Kasumi-1 (cell line): ENCODE measurements around the gene GALNT9.
A peak's percentile ranks its signal among the peaks of the same experiment; 100 is the strongest.
"Not testable (repeated sequence)": the region's sequence is repeated elsewhere in the genome, so short reads cannot be mapped to it uniquely, and the experiment has no call there.

ENCODE experiments used
- DNase-seq, 2 experiments: peaks; one replicate each; lab custom pipeline; 2025; lab: John Stamatoyannopoulos, UW

GALNT9 gene

DNA sequence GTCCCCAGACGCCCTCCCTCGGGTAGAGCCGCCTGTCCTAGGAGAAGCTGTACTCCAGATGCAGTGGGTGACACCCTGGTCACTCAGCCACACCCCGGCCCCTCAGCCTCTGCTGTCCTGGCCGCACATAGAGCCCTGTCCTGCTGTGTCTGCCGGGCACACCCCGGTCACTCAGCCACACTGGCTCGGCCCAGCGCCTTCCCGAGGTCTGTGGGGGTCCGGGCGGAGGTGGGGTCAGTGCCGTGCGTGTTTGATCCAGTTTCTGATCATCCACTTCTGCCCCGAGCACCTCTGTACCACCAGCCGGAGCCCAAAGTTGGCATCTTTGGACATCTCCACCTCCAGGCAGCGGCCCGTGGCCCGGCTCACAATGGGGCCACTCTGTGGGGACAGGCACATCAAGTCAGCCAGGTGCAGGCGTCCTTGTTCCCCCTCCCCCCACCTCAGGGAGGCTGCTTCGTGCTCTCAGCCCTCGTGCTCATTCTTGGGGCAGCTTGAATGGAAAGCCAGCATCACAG is 132.5 kb downstream of the GALNT9 start:
- no peak for DNase-seq

DNA sequence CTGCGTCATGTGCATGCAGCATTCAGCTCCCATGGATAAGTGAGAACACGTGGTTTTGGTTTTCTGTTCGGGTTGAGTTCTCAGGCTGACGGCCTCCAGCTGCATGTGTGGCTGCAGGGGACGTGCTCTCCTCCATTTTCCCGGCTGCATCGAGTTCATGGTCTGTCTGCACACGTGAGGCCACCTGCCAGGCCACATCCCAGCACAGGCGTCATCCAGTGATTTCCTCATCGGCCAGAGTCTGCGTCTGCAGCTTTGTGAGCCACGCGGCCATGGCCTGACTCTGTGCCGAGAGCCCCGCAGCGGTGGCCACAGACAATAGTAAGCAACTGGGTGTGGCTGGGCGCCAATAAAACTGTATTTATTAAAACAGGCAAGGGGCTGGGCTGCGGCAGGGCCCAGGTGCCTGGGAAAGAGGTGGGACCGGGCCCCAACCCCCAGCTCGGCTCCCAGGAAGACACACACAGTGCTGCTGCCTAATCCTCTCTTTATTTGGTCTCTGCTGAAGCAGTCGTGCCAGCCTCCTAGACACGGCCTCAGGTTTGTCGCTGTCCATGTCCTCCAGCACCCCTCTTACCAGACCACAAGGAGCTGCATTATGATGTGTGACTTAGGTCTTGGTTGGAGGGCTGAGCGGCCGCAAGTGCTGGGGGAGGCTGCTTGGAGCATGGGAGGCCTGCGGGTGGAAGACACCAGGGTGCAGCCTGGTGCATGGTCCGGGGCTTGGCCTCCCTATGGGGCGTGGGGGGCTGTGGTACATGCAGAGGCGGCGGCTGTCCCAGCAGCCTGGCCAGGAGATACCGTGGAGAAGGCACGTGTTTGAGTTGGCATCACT is 133.1 kb downstream of the GALNT9 start:
- no peak for DNase-seq

DNA sequence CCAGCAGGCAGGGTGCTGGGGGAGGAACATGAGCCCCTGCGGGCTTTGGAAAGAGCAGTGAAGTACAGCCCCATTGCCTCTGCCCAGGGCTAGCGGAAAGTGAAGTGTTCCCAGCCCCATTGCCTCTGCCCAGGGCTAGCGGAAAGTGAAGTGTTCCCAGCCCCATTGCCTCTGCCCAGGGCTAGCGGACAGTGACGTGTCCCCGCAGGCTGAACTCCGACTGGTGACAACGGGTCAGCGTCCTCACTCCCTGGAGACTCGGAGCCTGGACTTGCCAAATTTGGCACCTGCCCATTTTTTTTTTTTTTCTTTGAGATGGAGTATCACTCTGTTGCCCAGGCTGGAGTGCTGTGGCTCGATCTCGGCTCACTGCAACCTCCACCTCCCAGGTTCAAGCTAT is 134.1 kb downstream of the GALNT9 start:
- not testable (repeated sequence) for DNase-seq

DNA sequence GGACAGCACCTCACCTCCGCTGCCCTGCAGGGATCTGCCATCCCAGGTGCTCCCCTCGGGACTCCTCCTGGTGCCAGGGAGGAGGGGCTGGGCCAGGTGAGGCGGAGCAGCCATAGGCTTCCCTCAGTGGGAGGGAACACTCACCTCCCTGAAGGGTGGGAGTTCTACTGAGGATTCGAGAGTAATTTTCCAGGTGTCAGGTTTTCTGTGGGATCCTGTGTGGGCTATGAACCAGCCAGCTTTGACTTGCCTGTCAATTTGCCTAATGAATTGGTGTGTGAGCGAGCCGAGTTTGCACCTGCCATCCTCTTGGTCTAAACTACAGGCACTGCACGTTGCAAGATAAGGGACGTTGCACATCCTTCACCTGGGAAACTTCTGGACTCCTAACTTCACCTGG is 134.8 kb downstream of the GALNT9 start:
- DNase-seq = no peak

DNA sequence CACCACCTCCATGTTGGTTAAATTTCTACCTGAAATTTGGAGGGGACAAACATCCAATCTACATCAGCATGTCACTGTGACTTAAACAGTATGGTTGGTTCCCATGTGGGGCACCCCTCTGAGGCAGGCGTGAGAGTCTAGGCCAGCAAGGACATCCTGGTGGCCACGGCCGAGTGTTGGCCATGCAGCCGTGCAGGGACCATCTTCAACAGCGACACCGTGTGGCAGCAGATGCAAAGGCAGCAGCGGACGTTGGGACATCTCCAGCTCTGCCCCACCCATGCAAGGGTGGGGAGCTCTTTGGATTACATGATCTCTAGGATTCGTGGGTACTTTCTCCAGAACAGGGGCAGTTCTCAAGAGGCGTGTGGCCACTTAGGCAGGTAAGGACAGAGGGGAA is 135.3 kb downstream of the GALNT9 start:
- DNase-seq = no peak

DNA sequence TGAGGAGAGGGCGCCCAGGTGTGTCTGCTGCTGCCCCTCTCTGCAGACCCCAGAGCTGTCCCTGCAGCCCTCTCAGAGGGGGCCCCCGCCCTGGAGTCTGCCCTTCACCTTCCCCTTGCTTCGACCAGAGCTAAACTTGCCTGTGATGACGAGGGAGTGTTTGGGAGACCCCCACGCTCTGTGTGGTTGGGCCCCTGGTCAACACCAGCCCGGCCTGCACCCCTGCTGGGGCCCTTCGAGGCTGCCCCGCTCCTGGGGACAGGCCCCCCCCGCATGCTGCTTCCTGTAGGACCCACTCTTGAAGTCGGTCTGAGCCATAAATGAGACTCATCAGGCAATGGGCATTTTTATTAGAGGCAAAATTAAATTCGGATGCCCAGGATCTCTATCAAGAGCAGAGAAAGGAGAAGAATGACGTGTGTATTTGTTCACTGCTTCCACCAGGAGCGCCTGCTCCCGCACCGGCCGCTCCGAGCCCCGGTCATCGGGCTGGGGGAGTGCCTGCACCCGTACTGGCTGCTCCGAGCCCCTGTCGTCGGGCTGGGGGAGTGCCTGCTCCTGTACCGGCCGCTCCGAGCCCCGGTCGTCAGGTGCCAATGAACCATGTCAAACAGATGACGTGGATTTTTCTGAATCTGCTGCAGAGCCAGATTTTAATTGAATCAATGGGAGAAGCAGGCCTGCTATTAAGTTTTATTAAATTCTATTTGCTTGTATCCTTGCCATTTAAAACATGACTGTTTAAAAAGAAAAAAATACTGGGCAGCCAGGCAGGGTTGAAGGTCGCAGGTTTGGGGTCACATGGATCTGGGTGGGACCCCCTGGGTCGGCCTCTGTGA is 137.5 kb downstream of the GALNT9 start:
- no peak for DNase-seq

DNA sequence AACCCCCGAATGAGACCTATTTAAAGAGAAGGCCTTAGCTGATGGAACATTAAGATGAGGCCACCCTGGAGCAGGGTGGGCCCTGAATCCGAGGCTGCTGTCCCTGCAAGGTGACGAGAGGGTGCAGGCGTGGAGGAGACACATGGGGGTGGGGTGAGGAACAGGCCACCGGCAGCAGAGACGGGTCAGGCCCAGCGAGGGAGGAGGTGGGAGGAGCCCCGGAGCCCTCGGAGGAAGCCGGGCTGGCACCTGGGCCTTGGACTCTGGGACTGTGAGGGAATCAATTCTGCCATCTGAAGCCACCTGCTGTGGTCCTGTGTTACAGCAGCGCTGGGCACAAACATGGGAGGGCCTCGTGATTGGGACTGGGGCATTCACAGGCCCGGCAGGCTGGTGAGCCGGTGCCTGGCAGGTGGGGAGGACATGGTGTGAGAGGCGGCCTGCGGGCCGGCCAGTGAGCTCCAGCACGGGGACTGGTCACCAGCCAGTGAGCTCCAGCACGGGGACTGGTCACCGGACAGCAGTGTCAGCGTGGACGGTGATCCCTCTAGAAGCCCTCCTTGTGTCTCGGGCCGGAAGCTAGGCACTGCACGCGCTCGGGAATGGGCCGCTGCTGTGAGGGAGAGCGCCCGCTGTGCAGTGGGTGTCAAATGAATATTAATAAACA is 138.4 kb downstream of the GALNT9 start:
- DNase-seq = no peak

DNA sequence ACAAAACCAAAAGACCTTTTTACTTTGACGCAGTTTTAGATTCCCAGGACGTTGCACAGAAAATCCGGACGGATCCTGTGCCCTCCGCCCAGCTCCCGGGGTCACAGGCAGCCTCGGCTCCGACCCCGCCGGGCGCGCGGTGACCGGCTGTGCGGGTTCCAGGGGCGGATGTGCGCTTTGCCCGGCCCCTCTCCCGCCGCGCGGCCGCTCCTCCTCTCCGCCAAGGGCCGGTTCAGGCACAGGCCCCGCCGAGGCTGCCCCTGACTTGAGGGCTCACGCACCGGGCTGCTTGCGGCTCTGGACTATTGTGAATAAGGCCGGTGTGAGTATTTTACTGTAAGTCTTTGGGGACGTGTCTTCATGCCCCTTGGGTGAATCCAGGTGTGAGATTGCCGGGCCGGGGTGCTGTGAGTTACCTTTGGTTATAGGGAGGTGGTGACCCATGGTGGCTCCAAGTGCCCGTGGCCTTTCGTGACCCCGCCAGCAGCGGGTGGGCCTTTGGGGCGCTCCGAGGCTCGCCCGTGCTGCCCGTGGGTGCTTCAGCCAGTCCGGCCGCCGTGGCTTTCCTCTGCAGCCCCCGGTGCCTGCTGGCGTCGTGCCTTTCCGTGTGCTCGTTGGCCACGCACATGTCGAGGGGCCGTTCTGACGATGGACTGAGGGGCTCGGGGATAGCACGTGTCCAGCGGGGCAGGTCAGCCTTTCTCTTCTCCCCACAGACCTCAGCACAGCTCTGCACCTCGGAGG is 139.2 kb downstream of the GALNT9 start:
- DNase-seq = no peak

DNA sequence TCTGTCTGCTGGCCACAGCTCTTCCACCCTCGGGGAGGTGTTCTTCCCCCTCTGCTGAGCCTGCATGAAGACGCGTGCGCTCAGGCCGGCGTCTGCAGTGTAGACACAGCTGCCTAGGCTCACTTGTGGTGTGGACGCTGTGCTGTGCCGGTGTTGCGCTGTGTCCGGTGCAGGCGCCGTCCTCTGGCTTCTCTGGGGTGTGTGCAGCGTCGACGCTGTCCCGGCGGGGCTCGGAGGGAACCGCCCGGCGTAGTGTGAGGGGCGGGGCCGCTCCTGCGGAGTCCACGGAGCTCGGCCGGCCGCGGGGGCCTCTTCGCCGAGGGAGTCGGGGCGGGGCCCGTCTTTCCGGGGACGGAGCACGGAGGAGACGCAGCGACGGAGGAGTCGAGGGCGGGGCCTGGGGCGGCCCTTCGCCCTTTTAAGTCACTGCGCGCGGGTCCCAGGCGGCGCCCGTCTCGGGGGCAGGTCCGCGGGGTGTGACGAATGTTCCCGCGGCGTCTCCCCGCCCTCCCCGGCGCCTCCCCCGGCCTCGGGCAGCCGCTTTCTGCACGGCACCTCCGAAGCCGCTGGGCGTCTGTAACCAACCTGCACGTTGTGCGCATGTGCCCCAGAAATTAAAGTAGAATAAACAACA is 139.9 kb downstream of the GALNT9 start:
- DNase-seq = peak; percentile 62 to 77

DNA sequence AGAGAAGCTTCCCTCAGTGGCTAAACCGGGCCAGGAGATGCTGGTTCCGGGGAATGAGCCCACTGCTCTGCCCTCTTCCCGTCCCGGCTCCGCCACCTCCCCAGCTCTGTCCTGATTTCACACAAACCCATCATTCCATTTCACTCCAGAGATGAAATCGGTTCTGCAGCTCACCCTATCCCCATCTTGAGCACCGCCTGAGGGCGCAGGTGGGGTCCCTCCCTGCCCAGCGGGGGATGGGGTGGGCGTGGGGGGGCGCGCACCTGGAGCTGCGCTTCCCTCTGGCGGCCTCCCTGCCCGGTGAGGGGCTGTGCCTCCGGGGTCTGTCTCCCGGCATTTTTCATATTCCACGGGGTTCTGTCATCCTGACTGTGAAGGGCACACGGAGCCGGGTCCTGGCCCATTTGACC is 140.5 kb downstream of the GALNT9 start:
- no peak for DNase-seq

DNA sequence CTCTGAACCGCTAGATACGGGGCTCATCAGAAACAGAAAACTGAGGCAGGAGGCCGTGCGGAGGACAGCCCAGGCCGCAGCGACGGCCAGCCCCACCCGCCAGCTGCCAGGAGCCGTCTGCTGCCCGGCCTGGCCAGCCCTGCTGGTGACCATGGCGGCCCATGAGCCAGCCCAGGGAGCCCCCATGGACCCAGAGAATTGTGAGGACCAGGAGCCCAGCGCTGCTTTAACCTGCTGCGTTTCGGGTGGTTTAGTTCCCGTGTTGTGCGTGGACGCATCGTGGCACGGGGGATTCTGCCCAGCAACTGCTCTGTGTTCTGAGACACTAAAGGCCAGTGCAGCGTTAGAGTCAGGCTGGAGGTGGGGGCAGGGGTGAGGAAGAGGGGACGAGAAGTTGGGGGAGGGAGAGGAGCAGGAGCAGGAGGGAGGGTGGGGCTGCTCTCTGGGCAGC is 140.9 kb downstream of the GALNT9 start:
- DNase-seq = no peak

DNA sequence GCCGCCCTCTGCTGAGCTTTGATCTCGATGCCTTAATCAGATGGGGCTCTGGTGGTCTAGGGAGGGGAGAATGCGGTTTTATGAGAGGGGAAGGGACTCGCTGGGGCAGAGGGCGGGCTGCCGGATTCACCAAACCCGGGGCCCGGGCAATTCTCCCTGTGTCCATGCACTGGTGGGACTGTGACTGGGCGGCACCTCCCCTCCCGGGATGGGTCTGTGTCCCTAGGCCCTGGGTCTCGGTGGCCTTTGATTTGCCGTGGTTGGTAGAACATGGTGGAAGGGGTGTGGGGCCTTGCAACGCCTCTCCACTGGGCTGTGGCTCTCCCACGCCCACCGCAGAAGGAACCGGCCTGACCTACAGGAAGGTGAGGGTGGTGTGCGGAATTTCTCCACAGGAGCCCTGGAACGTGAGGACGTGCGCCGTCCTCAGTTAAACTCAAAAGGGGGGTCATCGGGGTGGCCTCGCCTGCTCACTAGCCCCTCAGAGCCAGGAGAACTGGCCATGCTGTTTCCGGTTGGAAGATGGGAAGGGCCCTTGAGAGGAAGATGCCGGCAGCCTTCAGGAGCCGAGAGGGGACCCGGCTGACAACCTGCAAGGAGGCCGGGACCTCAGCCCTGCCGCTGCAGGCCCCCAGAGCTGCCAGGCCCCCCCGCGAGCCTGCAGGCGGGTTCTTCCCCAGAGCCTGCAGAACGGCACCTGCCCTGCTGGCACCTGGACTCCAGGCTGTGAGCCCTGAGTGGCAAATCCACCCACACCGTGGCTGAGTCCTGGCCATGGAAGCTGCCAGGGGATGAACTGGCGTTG is 141.5 kb downstream of the GALNT9 start:
- no peak for DNase-seq

DNA sequence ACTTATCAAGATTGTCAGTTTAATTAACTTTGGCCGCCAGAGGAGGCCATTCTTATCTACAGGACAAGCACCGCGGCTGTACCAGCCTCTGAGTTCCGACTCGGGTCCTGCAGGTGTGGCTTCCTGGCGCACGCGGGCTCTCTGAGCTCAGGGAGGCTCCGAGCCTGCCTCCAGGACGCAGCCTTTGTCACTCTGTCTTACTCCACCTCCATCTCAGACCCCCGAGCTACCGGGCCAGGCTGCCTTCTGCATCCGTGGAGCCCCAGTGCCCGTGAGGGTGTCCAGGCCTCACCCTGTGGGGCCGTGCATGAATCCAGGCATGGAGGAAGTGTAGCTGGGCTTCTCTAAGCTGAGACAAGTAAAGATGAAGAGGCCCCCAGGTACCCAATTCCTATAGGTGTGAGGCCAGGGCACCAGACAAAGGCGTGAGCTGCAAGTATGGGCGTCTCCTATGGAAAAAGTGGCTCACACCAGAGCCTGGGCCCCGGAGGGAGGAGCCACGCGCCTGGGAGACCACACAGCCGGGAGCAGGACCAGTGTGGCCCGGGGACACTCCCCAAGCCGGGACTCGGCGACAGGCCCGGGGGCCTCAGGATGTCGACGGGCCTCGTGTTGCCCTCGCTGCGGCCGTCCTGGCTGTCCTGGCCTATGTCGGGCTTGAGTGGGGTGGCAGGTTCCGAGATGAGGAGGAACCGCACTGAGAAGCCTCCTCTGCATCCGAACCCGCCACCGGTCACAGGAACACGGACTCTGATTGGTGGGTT is 142.3 kb downstream of the GALNT9 start:
- DNase-seq = no peak

DNA sequence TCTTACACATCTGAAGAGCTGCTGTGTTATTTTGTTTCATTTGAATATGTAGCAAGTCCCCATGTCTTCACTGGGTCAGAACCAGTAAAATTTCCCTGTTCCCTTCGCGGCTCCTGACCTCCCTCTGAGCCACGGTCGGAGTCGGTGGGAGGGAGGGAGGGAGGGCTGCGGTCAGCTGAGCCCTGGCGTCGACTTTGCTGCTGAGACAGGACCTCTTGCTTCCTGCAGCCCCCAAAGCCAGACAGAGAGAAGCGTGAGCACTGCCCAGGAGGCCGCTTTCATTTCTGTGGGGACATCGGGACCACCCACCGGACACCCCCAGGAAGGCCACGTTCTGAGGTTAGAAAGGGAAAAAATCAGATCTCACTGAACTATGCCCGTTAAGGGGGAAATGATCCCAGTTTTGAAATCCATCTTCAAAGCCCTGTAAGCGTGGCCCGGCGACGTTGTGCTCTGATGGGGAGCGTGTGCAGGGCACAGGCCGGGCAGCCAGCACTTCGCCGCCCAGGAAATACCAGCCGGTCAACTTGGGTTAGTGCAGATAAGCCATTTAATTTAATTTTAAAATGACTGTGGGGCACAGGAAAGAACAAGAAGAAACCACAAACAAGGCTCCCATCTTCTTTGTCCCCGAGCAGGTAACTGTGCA is 143.1 kb downstream of the GALNT9 start:
- DNase-seq = no peak

DNA sequence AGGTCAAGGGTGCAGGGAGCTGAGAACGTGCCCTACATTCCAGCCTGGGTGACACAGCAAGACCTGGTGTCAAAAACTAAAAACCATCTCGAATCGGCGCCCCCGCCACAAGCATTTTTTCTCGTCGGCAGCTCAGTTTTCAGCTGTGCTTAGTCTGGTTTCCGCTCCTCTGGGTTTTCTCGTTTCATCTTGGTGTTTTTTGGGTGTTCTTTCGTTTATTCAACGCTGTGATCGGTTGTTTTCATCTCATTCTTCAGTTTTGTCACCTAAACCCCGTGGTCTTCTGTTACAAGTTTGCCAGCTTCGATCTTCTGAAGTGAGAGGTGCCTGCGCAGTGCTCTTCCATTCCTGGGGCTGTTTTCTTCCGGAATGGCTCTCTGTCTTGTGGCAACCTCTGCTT is 143.7 kb downstream of the GALNT9 start:
- DNase-seq = peak in 1 of 2 experiments; percentile 31

DNA sequence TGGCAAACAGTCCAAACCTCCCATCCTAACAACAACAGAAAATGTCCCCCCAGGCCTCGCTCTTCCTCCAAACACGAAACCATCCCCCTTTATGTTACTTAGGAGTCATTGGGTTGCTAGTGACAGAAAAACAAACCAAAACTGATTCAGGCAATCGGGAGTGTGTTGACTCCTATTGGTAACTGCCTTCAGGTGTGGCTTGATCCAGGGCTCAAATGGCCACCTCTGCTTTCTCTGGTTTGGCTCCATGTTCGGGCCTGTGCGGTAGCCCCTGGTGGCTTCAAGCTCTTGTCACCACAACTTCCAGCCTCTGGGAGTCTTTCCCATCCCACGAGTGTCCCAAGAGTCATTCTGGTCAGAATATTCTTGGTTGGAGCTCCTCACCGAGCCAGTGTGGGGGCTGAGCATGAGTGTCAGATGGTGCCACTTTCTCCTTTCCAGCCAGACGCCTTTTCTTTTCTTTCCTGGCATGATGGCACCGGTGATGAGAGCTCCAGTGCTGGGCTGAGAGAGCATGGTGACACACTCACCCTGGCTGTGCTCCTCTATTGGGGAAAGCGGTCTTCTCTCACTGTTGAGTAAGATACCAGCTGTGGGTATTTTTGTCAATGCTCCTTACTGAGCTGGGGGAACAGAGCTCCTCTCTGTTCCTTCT is 146.6 kb downstream of the GALNT9 start:
- no peak for DNase-seq

DNA sequence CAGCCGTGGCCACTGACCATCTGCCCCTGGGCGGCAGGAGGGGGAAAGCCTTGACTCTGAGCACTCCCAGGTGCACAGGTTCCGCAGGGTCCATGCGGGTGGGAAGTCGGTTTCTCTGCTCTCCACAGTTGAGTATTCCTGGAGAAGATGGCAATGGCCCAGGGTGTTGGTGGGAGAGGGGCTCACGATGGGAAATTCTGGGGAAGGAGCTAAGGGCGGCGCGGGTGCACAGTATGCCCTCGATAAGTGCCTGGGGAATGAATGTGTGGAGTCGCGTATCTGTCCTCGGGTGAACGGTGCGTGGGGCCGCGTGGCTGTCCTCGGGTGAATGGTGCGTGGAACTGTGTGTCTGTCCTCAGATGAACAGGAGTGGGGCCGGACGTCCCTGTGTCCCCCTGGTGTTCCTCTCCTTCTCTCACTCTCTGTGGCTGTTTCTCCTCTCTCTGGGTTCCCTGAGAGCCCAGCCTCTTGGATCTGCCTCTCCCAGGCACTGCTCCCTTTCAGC is 147.1 kb downstream of the GALNT9 start:
- DNase-seq = no peak

DNA sequence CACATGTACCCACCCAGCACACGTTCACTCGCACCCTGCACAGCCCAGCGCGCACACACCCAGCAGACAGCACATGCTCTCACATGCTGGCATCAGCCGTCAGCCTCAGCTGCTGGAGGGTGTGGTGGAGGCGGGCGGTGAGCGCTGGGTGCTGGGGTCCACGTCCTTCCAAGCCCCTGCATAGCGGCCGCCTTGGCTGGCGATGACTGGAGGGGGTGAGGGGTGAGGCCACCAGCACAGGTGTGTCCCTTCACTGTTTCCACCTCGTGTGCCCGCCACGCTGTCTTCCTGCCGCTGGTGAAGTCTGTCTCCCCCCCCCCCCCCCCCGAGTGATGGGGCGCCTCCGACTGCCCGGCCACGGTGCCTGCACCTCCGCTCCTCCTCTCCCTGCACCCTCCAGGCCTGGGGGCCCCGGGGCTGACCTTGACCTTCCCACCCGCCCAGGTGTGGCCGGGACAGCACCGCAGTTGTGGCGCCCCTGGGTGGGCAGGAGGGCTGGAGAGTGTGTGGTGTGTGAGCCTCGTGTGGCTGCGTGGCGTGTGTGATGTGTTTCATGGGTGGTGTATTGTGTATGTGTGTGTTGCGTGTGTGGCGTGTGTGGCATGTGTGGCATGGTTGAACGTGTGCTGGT is 147.7 kb downstream of the GALNT9 start:
- no peak for DNase-seq
